HL-60/S4 treated with phorbol 12-myristate 13-acetate at 8.2 ng/mL for 4 days and 3 days (cell line): ENCODE data around the gene PTBP2.
"Not testable (repeated sequence)": the region's sequence is repeated elsewhere in the genome, so short reads cannot be mapped to it uniquely, and the experiment has no call there.

Source experiments
- in situ Hi-C: fragments of 300-500 bp; cut with MboI; formaldehyde crosslinking; loops from 2 replicates; pipeline ENCODE4 v1.15.0; 2022; ENCODE audit warnings: low sequenced_read_pairs

Gene PTBP2

GRCh38 chr1:96727860-96728259 lies 6.3 kb downstream of the PTBP2 start:
- in situ Hi-C loops: no loop called here

GRCh38 chr1:96730574-96731298 lies 9.2 kb downstream of the PTBP2 start:
- in situ Hi-C loops: no loop called here

- in situ Hi-C loops: no loop called here
These were observed 19.8 kb downstream of the PTBP2 start for GRCh38 chr1:96741335-96741734.

- in situ Hi-C loops: no loop called here
These were observed 25.1 kb downstream of the PTBP2 start for GRCh38 chr1:96746440-96747420.

GRCh38 chr1:96747565-96747964 lies 26.0 kb downstream of the PTBP2 start:
- in situ Hi-C loops: no loop called here

- in situ Hi-C loops: no loop called here
These were observed 26.5 kb downstream of the PTBP2 start for GRCh38 chr1:96748078-96748477.

- in situ Hi-C loops: no loop called here
These were observed 28.0 kb downstream of the PTBP2 start for GRCh38 chr1:96749618-96750017.

- in situ Hi-C loops: no loop called here
These were observed 30.8 kb downstream of the PTBP2 start for GRCh38 chr1:96752394-96752793.

- in situ Hi-C loops: no loop called here
These were observed 35.2 kb downstream of the PTBP2 start for GRCh38 chr1:96756789-96757188.

- in situ Hi-C loops: not testable (repeated sequence)
These were observed 41.0 kb downstream of the PTBP2 start for GRCh38 chr1:96762586-96762985.

- in situ Hi-C loops: no loop called here
These were observed 41.9 kb downstream of the PTBP2 start for GRCh38 chr1:96763514-96763913.

- in situ Hi-C loops: no loop called here
These were observed 42.9 kb downstream of the PTBP2 start for GRCh38 chr1:96764469-96764868.

GRCh38 chr1:96771847-96772246 lies 50.3 kb downstream of the PTBP2 start:
- in situ Hi-C loops: no loop called here

- in situ Hi-C loops: no loop called here
These were observed 50.8 kb downstream of the PTBP2 start for GRCh38 chr1:96772349-96772748.

- in situ Hi-C loops: no loop called here
These were observed 51.4 kb downstream of the PTBP2 start for GRCh38 chr1:96772972-96773371.

- in situ Hi-C loops: no loop called here
These were observed 60.6 kb downstream of the PTBP2 start for GRCh38 chr1:96782206-96782605.

- in situ Hi-C loops: no loop called here
These were observed 61.3 kb downstream of the PTBP2 start for GRCh38 chr1:96782856-96783255.

GRCh38 chr1:96790599-96790998 lies 69.0 kb downstream of the PTBP2 start:
- in situ Hi-C loops: no loop called here

- in situ Hi-C loops: no loop called here
These were observed 70.6 kb downstream of the PTBP2 start for GRCh38 chr1:96792220-96792619.

- in situ Hi-C loops: not testable (repeated sequence)
These were observed 80.1 kb downstream of the PTBP2 start for GRCh38 chr1:96801696-96802095.

- in situ Hi-C loops: no loop called here
These were observed 83.1 kb downstream of the PTBP2 start for GRCh38 chr1:96804648-96805047.

- in situ Hi-C loops: no loop called here
These were observed 86.6 kb downstream of the PTBP2 start for GRCh38 chr1:96808191-96808590.
